ENCODE results near the gene CTIF.

DNA sequence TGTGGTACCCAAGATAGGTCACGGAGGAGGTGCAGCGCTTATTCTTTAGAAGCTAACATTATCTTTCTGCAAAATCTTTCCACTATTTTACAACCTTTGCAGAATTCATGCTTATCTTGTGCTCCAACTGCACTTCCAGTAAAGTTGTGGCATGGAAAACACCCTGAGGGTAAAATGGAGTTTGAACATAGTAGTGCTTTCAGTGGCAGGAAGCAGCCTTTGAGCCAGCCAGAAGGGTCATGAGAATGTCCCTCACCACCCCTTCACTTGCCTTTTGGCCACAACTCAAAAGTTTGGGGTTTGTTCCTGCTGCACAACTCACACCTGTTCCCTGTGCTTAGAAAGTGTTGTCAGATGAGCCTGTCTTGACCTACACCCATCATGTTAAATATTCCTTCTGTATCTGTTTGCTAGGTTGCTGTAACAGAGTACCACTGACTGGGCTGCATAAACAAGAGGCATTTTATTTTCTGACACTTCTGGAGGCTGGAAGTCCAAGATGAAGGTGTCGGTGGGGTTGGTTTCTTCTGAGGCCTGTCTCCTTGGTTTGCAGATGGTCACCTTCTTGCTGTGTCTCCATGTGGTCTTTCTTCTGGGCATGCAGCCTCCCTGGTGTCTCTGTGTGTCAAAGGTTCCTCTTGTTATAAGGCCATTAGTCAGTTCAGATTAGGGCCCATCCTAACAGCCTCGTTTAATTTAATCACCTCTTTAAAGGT, 217.8 kb downstream of the CTIF start:
- TF ChIP-seq POLR2AphosphoS5 (IDR thresholded peaks at IDR 0.05; ENCODE audit: borderline replicate concordance, low read depth, low read length) (no peak), EZH2 (IDR thresholded peaks at IDR 0.05) (no peak), FOXP2 (optimal IDR thresholded peaks at IDR 0.05; ENCODE audit: control extremely low read depth, extremely low read length, insufficient read depth) (no peak)
